SHP77 treated with DMSO at 0.1 percent for 48 hours (cell line): Measurements from ENCODE around the gene ZNRF1.
"Not testable (repeated sequence)": the region's sequence is repeated elsewhere in the genome, so short reads cannot be mapped to it uniquely, and the experiment has no call there.

Source experiments
- DNase-seq: peaks from one replicate; lab custom pipeline; 2025; lab: John Stamatoyannopoulos, UW

Gene ZNRF1

DNA sequence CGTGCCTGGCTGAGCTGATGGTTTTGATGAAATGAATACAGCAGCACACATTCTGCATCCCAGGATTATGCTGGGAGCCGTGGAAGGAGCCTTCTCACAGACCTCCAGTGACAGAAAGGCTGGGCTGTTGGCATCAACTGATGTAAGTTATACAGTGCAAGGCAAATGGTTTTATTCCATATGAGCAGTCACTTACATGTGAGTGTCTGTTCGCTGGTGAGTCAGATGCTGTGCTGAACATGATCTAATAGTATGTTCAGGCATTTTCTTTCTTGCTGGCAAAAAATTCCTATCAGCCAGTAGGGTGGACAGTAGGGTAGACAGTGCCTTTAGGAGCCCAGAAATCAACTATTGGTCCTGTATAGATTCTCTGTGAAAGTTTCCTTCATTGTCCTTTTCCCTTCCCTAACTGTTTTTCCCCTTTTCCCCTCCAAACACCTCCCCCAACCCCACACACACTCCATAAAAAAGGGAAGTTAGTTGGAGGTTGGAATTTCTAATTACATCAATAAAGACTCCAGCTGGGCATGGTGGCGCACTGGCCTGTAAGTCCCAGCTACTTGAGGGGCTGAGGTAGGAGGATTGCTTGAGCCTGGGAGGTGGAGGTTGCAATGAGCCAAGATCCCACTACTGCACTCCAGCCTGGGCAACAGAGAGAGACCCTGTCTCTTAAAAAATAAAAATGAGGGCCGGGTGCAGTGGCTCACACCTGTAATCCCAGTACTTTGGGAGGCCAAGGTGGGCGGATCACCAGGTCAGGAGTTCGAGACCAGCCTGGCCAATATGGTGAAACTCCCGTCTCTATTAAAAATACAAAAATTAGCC is 81.6 kb downstream of the ZNRF1 start:
- DNase-seq = no peak

DNA sequence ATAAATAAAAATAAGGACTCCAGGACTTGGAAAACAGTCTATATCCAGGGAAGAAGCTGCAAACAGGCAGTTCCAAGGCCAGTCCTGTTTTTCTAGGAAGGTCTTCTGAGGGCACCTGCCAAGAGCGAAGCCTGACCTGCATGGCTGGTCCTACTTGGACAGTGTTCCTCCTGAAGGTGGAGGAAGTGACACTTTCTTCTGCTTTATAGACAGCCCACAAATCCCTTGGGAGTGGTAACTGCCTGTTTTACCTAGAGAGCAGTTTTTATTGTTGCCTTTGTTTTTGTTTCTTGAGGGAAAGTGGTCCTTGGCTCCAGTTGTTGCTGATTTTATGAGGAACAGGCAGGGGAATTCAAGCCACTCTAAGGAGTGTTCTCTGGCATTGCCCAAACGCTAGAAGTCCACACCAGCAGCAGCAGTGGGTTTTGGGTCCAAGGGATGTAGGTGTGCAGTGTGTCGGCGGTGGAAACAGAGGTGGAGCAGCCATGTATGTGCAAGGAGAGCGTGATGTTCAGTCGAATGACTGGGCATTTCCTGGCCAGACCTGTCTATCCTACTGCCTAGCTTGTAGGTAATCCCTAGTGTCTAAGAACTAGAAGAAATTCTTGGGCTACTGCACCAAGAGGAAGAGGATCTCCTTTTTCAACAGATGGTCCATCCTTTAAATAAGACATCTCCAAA is 82.5 kb downstream of the ZNRF1 start:
- DNase-seq = no peak

DNA sequence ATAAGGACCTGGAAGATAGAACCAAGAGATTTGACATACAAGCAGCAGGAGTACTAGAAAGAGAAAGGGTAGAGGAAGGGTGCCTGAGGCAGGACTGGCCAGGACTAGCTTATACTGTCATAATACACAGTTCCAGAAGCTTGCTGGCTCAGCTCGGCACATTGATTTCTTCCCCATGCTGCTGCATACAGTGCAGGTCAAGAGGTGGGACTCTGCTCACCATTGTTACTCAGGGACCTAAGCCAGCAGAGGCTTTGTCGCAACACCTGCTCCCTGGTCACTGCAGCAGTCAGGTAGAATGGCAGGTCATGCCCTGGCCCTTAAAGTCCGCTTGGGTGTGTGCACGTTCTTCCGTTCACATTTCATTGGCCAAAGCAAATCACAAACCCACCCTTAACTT is 85.0 kb downstream of the ZNRF1 start:
- no peak for DNase-seq

DNA sequence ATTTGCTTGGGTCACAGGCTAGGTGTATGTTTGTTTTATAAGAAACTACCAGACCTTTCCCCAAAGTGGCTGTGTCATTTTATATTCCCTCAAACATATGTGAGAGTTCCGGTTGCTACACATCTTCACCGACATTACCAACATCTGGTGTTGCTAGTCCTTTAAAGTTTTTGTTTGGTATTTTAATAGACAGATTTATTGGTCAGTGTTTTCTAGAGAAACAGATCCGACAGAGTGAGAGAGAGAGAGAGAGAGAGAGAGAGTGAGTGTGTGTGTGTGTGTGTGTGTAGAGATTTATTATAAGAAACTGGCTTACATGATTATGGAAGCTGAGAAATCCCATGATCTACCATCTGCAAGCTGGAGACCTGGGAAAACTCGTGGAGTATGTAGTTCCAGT is 86.7 kb downstream of the ZNRF1 start:
- no peak for DNase-seq

DNA sequence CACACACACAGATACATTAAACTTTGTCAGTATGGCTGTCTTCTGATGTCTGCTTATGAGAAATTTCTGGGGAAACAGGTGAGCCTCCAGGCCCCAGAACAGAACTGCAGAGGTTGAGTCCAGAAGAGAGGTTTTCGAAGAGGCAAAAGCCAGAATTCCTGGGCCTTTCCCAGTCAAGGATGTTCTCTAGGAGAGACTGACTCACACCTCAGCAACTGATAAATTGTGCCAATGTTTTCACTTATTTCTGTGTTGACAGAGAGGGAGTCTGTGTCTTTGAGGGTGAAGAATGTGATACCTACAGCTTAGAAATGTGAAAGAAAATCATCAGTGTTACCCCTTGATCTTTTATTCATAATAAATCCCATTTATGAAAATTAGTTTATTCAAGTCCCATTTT is 87.5 kb downstream of the ZNRF1 start:
- DNase-seq = no peak

DNA sequence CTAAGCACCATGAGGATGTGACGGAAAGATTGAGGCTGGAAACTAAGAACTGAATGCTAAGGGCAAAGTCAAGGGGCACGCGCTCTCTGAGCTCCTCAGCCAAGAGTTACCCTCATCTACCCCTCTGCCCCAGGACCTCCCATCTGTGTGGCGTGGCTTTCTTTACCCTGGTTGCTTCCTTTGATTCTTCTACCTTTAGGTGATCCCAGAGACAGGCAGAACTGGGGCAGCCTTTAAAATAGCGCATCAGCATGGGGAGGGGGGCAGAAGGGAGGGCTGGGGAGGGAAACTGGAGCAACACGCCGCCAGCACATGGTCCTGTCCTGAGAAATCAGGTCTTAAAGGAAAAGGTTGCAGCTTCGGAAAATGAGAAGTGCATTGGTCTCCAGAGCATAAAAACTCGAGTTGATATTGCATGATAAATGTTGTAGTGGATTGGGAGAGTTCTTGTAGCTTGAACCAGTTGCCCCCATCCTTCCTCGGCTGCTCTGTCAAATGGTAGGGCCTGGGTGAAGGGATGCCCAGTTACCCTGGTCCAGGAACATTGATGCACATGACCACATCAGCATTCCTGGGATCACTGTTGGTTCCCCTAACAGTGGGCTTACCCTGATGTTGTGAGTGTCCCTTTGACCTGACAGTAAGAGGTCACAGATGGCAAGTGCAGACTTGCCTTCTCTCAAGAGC is 88.0 kb downstream of the ZNRF1 start:
- DNase-seq = no peak

DNA sequence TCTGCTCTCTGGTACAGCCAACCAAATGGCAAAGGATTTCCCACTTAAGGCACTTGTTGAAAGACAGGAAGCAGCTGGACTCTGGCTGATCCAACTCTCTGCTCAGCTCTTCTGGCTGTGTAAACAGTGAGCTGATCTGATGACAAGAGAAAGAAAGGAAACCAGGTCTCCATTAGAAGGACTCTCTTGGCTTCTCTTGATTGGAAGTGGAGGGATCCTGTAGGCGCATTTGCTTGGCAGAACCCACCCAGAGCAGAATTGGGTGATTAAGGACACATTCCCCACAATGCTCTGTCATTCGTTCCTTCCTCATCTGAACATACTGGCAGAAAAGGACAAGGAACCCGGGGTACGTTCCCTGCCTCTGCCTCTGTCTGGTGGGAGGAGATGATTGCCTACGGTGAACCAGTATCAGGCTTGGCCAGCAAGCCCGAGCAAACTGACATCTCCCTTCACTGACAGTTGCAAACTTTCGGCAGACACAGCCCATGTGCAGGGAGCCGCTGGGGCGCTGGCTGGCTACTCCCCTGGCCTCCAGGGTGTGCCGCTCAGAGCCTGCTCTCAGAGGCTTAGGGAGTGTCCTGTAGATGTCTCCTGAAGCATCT is 88.7 kb downstream of the ZNRF1 start:
- peak; percentile 98 for DNase-seq

DNA sequence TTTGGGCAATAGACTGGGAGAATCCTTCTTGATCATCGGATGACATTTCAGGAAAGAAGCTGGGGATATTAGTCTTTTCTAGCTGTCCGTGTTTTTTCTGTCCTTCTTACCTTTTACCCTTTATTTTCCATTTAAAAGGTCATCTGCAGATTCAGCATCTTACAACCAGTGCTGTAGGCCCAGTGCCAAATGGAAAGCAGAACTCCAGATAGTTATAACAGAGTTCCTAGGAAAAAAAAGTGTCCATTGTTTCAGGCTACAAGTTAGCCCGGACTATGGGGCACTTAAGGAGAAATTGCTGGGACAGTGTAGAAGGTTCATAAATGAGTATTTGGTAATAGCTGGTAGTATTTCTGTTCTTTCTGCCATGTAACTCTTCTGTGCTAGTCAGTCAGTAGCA is 89.4 kb downstream of the ZNRF1 start:
- no peak for DNase-seq

DNA sequence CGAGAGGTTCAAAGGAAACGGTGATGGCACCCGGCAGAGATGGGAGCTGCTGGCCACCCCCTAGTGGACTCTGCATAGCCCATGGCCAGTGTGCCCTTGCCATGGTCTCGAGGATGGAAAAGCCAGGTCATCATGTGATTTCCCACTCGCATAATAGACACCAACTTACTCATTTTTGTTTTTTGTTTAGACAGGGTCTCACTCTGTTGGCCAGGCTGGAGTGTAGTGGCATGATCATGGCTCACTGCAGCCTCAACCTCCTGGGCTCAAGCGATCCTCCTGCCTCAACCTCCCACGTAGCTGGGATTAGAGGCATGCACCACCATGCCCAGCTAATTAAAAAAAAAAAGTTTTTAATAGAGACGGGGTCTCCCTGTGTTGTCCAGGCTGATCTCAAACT is 90.1 kb downstream of the ZNRF1 start:
- DNase-seq = no peak

DNA sequence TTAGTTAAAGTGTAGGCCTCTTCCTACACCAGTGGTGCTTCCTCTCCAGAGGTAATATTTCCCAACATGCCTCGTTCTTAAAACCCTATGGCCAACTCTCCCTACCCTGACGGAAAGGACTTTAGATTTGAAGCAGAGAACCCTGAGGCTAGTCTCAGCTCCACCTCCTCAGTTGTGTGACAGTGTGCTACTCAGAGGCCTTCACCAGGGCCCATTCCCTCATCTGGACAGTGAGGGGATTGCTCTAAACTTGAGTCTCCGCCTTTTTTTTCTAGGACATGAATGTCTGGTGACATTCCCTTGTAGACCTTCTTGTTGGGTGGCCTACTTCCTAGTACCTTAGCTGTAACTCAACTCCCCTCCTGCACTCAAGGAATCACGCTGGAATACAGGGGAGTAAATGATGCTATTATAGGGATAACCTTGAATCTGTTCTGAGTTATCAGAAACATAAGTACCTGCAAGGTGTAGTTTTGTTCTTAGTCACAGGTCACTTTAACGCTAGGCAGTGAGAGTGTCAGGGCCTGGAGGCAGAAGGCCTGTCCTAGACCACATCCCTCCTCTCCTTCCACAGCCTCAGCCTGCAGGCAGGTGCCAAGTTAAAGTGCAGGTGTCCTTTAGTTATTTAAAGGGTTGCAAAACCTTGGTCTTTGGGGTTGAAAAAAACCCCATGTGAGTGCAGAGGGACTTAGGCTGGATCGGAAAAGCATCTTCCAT is 90.8 kb downstream of the ZNRF1 start:
- no peak for DNase-seq

DNA sequence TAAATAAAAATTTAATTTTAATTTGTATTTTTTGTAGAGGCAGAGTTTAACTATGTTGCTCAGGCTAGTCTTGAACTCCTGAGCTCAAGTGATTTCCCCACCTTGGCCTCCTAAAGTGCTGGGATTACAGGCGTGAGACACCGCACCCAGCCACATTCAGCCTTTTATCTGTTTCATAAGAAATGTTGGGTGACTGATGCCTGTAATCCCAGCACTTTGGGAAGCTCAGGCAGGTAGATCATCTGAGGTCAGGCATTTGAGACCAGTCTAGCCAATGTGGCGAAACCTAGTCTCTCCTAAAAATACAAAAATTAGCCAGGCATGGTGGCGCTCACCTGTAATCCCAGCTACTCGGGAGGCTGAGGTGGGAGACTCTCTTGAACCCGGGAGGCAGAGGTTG is 92.1 kb downstream of the ZNRF1 start:
- not testable (repeated sequence) for DNase-seq

DNA sequence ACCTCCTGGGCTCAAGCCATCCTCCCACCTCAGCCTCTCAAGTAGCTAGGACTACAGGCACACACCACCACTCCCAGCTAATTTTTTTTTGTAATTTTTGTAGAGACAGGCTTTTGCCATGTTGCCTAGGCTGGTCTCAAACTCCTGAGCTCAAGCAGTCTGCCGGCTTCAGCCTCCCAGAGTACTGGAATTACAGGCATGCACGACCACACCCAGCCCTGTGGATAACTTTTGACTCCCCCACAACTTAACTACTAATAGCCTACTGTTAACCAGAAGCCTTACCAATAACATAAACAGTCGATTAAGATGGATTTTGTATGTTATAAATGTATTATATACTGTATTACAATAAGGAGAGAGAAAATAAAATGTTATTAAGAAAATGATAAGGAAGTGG is 92.8 kb downstream of the ZNRF1 start:
- DNase-seq = not testable (repeated sequence)

DNA sequence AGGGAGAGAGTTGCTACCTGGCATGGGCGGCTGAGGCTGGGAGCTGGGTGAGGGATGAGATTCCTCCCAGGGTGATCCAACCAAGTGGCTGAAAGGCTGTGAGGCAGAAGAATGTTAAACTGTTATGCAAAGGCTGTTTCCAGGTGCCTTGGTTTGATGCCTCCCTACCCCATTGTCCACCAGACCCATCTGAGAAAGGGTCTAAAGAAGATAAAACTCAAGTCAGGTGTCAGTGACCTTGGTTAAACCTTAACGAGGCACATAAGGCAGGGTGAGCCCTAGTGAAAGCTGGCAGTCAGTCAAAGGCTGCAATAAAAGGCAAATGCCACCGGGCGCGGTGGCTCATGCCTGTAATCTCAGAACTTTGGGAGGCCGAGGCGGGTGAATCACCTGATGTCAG is 94.0 kb downstream of the ZNRF1 start:
- DNase-seq = no peak

DNA sequence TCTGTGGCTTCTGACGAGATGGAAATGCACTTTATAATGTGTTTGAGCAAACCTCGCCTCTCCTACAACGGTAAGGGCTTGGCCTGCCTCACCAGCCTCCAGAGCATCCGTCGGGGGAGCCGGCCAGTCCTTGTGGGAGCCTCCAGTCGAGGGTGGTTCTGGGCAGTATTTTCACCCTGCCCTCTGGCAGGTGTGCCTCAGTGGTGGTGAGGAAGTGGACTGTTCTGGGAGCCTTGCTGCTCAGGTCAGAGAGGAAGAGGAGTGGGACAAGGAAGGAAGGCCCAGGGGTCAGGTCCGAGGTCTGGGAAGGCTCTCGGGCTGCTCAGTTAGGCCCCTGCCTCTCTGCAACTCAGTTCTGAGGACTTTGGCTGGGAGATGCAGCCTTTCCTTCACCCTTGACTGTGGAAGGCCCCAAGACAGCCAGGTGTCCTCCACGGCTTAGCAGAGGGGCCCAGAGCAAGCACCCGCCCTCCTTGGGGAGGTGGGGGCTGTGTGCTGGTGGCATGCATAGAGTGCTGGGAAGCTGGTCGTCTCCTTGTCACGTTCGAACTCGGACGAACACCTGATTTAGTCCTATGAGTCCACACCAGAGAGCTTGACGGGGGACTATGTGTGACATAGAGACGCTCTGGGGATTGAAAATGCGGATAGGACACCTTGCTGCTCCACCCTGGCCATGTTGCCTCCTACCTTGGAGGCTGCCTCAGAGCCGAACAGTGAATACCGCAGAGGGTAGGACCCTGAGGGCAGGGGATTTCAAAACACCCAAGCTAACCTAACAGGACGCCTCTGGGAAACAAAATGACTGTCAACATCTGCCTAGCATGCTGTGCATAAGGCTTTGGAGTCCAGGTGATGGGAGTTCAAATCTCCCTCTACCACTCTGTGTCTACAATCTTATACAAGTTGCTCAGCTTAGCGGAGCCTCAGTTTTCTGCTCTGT is 95.0 kb downstream of the ZNRF1 start:
- no peak for DNase-seq

DNA sequence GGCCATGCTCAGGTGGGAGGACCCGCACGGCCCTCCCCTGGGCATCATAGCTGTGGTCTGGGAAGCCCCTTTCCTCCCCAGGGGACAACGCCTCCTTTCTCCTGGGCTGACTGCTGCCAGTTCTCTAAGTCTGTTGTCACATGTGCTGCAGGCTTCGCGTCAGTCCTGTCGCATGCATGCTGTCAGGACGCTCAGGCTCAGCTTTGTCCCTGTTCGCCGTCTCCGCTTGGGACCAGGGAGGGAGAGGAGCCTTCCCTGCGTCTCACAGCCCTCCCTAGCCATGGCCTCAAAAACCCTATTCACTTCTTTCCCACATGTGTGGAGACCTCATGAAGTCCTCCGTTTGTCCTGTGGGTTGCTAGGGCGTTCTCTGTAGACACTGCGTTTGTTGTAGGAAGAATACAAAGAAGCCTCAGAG is 96.4 kb downstream of the ZNRF1 start:
- no peak for DNase-seq

DNA sequence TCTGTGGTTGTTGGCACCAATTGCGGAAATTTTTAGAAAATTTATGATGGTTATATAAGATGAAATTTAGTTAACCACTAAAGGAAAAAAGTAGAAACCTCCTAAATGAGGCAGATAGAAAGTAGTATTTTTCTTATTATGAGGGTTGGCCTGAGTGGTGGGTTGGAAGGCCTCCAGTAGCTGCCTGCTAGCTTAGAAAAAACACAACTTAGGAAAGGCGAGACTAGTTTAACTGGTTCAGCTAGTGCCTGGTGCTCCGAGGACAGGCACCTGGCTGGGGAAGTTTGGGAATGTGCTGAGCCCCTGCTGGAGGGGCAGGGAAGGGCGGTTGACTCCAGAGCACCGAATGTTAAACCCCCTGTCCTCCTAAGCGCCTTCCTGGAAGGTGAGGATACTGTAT is 97.8 kb downstream of the ZNRF1 start:
- no peak for DNase-seq

DNA sequence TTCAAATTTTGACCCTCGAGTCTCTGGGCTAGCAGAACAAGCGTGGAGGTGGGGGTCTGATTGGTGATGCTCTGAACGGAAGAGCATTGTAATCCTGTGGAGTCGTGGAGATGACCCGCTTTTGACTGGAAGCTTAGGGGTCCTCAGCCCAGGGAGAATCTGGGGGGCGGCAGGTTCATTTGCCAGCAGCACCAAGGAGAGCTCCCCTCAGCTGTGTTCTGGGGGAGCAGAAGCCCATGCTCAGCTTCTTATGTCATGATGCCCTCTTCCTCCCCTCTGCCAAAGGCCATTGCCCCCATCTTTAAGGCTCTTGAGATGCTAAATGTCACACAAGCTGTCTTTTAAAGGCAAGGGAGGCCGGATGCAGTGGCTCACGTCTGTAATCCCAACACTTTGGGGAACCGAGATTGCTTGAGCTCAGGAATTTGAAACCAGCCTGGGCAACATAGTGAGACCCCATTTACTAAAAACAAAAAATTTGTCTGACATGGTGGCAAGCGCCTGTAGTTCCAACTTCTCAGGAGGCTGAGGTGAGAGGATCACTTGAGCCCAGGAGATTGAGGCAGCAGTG is 98.5 kb downstream of the ZNRF1 start:
- no peak for DNase-seq

DNA sequence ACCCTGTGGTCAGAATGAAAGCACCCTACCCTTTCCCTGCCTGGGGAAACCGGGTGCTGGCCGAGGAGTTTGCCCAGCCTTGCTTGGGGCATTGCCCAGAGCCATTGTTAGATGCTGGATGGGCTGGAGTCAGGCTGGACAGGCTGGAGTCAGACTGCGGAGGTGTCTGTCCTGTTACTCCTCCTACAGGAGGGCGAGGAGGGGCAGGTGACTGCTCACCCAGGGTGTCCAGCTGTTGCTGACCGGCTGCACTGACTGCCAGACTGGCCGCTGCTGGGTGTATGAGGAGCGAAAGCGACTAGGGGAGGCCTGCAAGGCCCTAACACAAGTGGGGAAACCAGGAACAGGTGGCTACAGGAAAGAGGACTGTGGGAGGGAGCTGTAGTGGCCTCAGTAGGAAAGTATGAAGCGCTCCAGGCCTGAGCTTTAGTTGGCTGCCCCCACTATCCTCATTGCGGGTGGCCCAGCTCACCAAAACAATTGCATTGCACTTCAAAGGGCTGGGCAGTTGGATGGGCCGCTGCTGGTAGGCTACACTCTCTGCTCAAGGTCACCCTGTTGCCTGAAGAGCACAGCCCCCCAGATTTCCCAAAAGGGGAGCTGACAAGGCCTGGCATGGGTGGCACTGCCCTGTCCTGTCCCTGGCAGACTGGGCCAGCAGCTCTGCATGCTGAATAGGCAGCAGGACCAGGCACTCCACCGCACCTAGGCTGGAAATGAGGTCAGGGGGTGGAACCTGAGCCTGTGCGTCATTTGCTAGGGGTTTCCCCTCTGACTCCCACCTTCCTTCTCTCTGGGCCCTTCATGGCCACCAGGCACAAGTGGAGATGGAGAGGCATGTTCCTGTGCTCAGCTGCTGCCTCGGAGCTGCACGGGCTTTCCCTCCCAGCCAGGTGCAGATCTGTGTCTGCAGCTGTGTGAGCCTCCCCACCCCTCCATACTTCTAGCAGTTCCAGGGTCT is 99.4 kb downstream of the ZNRF1 start:
- DNase-seq = peak; percentile 53

DNA sequence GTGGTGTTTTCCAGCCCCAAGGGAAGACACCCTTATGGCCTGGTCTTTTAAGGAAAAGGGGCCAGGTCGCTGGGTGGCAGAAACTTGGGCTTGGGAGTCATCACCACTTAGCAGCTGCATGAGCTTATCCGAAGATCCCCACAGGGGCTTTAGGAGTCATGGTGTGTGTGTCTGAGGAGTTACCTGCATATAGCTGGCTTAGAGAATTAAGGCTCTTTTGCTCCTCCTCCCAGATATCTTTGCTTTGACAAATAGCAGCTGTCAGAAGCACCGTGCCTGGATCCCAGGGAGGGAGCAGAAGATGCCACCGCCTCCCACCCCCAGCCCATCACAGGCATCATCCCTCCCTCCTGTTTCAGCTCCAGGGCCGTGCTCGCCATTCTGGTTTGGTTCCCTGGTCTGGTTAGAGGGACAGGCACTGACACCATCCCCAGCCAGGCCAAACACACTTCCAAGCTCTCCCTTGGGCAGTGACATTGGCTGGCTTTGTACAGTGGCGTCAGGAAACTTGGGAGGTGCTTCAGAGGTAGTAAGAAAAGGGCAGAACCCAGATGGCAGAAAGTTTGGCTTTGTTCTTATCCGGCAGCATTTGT is 100.3 kb downstream of the ZNRF1 start:
- DNase-seq = no peak
